ENCODE results near the gene AGBL1.

AGBL1 gene

GRCh38 chr15:86373147-86373546 is 293.5 kb downstream of the AGBL1 start:
- DNase-seq (ENCODE audit: low read depth in 2 of 2), result no peak
- TF ChIP-seq, protein P1, sequence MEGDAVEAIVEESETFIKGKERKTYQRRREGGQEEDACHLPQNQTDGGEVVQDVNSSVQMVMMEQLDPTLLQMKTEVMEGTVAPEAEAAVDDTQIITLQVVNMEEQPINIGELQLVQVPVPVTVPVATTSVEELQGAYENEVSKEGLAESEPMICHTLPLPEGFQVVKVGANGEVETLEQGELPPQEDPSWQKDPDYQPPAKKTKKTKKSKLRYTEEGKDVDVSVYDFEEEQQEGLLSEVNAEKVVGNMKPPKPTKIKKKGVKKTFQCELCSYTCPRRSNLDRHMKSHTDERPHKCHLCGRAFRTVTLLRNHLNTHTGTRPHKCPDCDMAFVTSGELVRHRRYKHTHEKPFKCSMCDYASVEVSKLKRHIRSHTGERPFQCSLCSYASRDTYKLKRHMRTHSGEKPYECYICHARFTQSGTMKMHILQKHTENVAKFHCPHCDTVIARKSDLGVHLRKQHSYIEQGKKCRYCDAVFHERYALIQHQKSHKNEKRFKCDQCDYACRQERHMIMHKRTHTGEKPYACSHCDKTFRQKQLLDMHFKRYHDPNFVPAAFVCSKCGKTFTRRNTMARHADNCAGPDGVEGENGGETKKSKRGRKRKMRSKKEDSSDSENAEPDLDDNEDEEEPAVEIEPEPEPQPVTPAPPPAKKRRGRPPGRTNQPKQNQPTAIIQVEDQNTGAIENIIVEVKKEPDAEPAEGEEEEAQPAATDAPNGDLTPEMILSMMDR (IDR thresholded peaks at IDR 0.05; ENCODE audit: low read depth, low read length), result no peak
- no peak overlapping the region for H3K4me3 ChIP-seq (replicated peaks in 1 of 2; ENCODE audit: low read depth in 2 of 2, low read length in 2 of 2)

DNA sequence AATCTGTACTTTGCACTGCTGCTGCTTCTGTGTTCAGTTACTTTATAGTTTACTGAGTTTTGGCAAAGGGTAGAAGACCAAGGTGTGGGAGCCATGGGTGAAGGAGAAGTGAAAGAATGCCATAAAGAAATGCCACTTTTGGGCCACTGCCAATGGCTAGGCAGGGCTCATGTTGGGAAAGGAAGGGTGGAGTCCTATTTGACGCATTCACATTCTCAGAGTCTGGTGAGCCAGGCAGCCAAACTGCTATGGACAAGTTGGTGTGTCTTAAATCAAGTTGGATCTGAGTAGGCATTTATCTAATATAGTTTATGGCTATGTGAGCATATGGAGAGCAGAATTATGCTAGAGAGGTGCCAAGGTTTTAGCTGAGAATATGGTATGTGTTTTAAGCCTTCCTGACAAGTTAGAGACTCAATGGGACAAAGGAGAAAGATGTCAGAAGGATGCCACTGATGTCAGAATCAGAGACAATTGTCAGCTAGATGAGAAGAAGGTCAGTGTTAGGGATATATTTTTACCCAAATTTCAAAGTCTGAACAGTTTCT is 296.1 kb downstream of the AGBL1 start:
- DNase-seq (ENCODE audit: low read depth in 2 of 2), result no peak
- TF ChIP-seq, protein P1 (IDR thresholded peaks at IDR 0.05; ENCODE audit: low read depth, low read length), result no peak
- no peak overlapping the region for H3K4me3 ChIP-seq (replicated peaks in 1 of 2; ENCODE audit: low read depth in 2 of 2, low read length in 2 of 2)

GRCh38 chr15:86377914-86378313 is 298.2 kb downstream of the AGBL1 start:
- DNase-seq (ENCODE audit: low read depth in 2 of 2), result no peak
- TF ChIP-seq, protein P1 (IDR thresholded peaks at IDR 0.05; ENCODE audit: low read depth, low read length), result no peak
- no peak overlapping the region for H3K4me3 ChIP-seq (replicated peaks in 1 of 2; ENCODE audit: low read depth in 2 of 2, low read length in 2 of 2)

- TF ChIP-seq, protein P1 (IDR thresholded peaks at IDR 0.05; ENCODE audit: low read depth, low read length), result no peak
- no peak for DNase-seq (ENCODE audit: low read depth in 2 of 2)
- no peak overlapping the region for H3K4me3 ChIP-seq (replicated peaks in 1 of 2; ENCODE audit: low read depth in 2 of 2, low read length in 2 of 2)
Observed at GRCh38 chr15:86382341-86382740, 302.7 kb downstream of the AGBL1 start.

GRCh38 chr15:86383611-86384010 is 303.9 kb downstream of the AGBL1 start:
- DNase-seq (ENCODE audit: low read depth in 2 of 2), result no peak
- H3K4me3 ChIP-seq (replicated peaks in 1 of 2; ENCODE audit: low read depth in 2 of 2, low read length in 2 of 2), result no peak overlapping the region
- TF ChIP-seq, protein P1 (IDR thresholded peaks at IDR 0.05; ENCODE audit: low read depth, low read length), result no peak

- no peak overlapping the region for H3K4me3 ChIP-seq (replicated peaks in 1 of 2; ENCODE audit: low read depth in 2 of 2, low read length in 2 of 2)
- no peak for DNase-seq (ENCODE audit: low read depth in 2 of 2)
- TF ChIP-seq, protein P1 (IDR thresholded peaks at IDR 0.05; ENCODE audit: low read depth, low read length), result no peak
Observed at GRCh38 chr15:86384186-86384585, 304.5 kb downstream of the AGBL1 start.

- no peak overlapping the region for H3K4me3 ChIP-seq (replicated peaks in 1 of 2; ENCODE audit: low read depth in 2 of 2, low read length in 2 of 2)
- DNase-seq (ENCODE audit: low read depth in 2 of 2), result no peak
- TF ChIP-seq, protein P1 (IDR thresholded peaks at IDR 0.05; ENCODE audit: low read depth, low read length), result no peak
Observed at GRCh38 chr15:86392296-86392695, 312.6 kb downstream of the AGBL1 start.
